ENCODE data around the gene LIPC. TPM values are rescaled to one million over a fixed set of nuclear protein-coding genes. Genes with fewer than 3 reads are reported as not detected.

LIPC gene
- total and polyA plus RNA-seq, 10 donors, result 0.47 to 2.5 (median 1.0) TPM

- no peak overlapping the region for H3K4me3 ChIP-seq
- H3K36me3 ChIP-seq, result no peaks in the 10 kb centered on the region
- intact Hi-C loops (cut with DNase I; ENCODE audit: low total_unique reads), result no loop called here
- H3K4me1 ChIP-seq, result peaks cover 38 to 93% (median 64%) of the 10 kb centered on the region in 6 donors
- DNase-seq, result no peak
- no peak for TF ChIP-seq POLR2AphosphoS5 (IDR thresholded peaks at IDR 0.05)
- no peak for TF ChIP-seq CTCF (IDR thresholded peaks at IDR 0.05 in 8 of 11, conservative IDR thresholded peaks at IDR 0.05 in 3 of 11)
- no peak for TF ChIP-seq POLR2A (IDR thresholded peaks at IDR 0.05)
- H3K27ac ChIP-seq, result peak overlapping the region in 1 of 8 donors; percentile 82
- 72 to 79% (median 75%) methylated on average over 5 of the region's 5 CpGs for WGBS, 5 donors
- no peaks in the 10 kb centered on the region for H3K27me3 ChIP-seq (replicated peaks in 1 of 7)
- H3K9me3 ChIP-seq, result no peaks in the 10 kb centered on the region
These were observed 87.7 kb downstream of the LIPC start for GRCh38 chr15:58519516-58519915.

GRCh38 chr15:58520464-58520863 lies 88.7 kb downstream of the LIPC start:
- Histone ChIP-seq H3K27ac (peak overlapping the region; percentile 48 to 88 (median 80)), H3K36me3 (no peaks in the 10 kb centered on the region), H3K27me3 (replicated peaks in 1 of 7) (no peaks in the 10 kb centered on the region), H3K4me3 (no peak overlapping the region), H3K9me3 (no peaks in the 10 kb centered on the region), H3K4me1 (peaks cover 38 to 98% (median 65%) of the 10 kb centered on the region in 6 donors)
- intact Hi-C loops (cut with DNase I; ENCODE audit: low total_unique reads), result no loop called here
- TF ChIP-seq CTCF (IDR thresholded peaks at IDR 0.05 in 8 of 11, conservative IDR thresholded peaks at IDR 0.05 in 3 of 11), result no peak
- no peak for TF ChIP-seq POLR2A (IDR thresholded peaks at IDR 0.05)
- TF ChIP-seq POLR2AphosphoS5 (IDR thresholded peaks at IDR 0.05), result no peak
- WGBS, 5 donors, result 33 to 58% (median 40%) methylated on average over 9 of the region's 9 CpGs
- DNase-seq, result no peak

- WGBS, 5 donors, result 63 to 78% (median 70%) methylated on average over 4 of the region's 4 CpGs
- peak overlapping the region; percentile 48 to 88 (median 80) for H3K27ac ChIP-seq
- DNase-seq, result no peak
- TF ChIP-seq POLR2A (IDR thresholded peaks at IDR 0.05), result no peak
- no peak for TF ChIP-seq POLR2AphosphoS5 (IDR thresholded peaks at IDR 0.05)
- no peak for TF ChIP-seq CTCF (IDR thresholded peaks at IDR 0.05 in 8 of 11, conservative IDR thresholded peaks at IDR 0.05 in 3 of 11)
- no peaks in the 10 kb centered on the region for H3K27me3 ChIP-seq (replicated peaks in 1 of 7)
- no peaks in the 10 kb centered on the region for H3K36me3 ChIP-seq
- H3K9me3 ChIP-seq, result no peaks in the 10 kb centered on the region
- H3K4me1 ChIP-seq, result peaks cover 38 to 98% (median 65%) of the 10 kb centered on the region in 6 donors
- H3K4me3 ChIP-seq, result peak overlapping the region in 1 of 8 donors; percentile 33
- intact Hi-C loops (cut with DNase I; ENCODE audit: low total_unique reads), result no loop called here
These were observed 89.1 kb downstream of the LIPC start for GRCh38 chr15:58520936-58521292.

- no peaks in the 10 kb centered on the region for H3K9me3 ChIP-seq
- peak overlapping the region; percentile 48 to 88 (median 80) for H3K27ac ChIP-seq
- no peaks in the 10 kb centered on the region for H3K27me3 ChIP-seq (replicated peaks in 1 of 7)
- peaks cover 38 to 100% (median 64%) of the 10 kb centered on the region in 6 donors for H3K4me1 ChIP-seq
- H3K36me3 ChIP-seq, result no peaks in the 10 kb centered on the region
- peak; percentile 89 for DNase-seq
- intact Hi-C loops (cut with DNase I; ENCODE audit: low total_unique reads), result no loop called here
- 24 to 47% (median 34%) methylated on average over 12 to 13 of the region's 13 CpGs for WGBS, 5 donors
- peak; percentile 47 to 64 (median 49) for TF ChIP-seq POLR2AphosphoS5 (IDR thresholded peaks at IDR 0.05)
- no peak for TF ChIP-seq POLR2A (IDR thresholded peaks at IDR 0.05)
- H3K4me3 ChIP-seq, result peak overlapping the region in 1 of 8 donors; percentile 33
These were observed 89.7 kb downstream of the LIPC start for GRCh38 chr15:58521293-58521991.

Measured in spleen (tissue), 11 donors.